Left renal cortex interstitium (tissue), 4 donors: Measurements from ENCODE around the gene MT1H. TPM values are rescaled to one million over a fixed set of nuclear protein-coding genes. Genes with fewer than 3 reads are reported as not detected.
"Not testable (repeated sequence)": the region's sequence is repeated elsewhere in the genome, so short reads cannot be mapped to it uniquely, and the experiment has no call there.

ENCODE experiments used
- DNase-seq, 4 donors: peaks; one replicate each; pipeline ENCODE4 v3.0.0-alpha.2; 2013; ENCODE audit warnings: low read depth in 4 of 4, low spot score in 2 of 4, missing footprints in 1 of 4
- polyA plus RNA-seq, 4 donors: library from polyadenylated mRNA; unstranded; fragments of 120-200 nt; gene quantifications; one replicate each; pipeline ENCODE4 v1.2.1, GENCODE V29; 2013; ENCODE audit not compliant: insufficient read length in 4 of 4

MT1H gene
- 10 to 100 TPM in 3 of 4 donors, 1 to 10 TPM in 1; 4.1 to 58.4 (median 25.7) TPM for polyA plus RNA-seq

- no peak for DNase-seq
Observed at GRCh38 chr16:56669005-56669839, at the start of gene MT1H. MT1H (plus strand) TSS chr16:56669814; CDS start chr16:56669885, 71 bp downstream.

- no peak for DNase-seq
Observed at GRCh38 chr16:56620339-56620897, 49.2 kb upstream of the MT1H start.

- DNase-seq, result not testable (repeated sequence)
Observed at GRCh38 chr16:56621665-56622445, 47.8 kb upstream of the MT1H start.

- not testable (repeated sequence) for DNase-seq
Observed at GRCh38 chr16:56623184-56623583, 46.4 kb upstream of the MT1H start.

- no peak for DNase-seq
Observed at GRCh38 chr16:56623637-56624036, 46.0 kb upstream of the MT1H start.

GRCh38 chr16:56625140-56625942 lies 44.3 kb upstream of the MT1H start, which contains the start of gene MT1E:
MT1E (plus strand) TSS chr16:56625781; CDS start chr16:56625852, 71 bp downstream.
- no peak for DNase-seq

GRCh38 chr16:56625943-56626654 lies 43.5 kb upstream of the MT1H start:
- DNase-seq, result no peak

- DNase-seq, result no peak
Observed at GRCh38 chr16:56626685-56627084, 42.9 kb upstream of the MT1H start.

GRCh38 chr16:56628486-56629350 lies 40.9 kb upstream of the MT1H start:
- DNase-seq, result no peak

- no peak for DNase-seq
Observed at GRCh38 chr16:56629531-56629930, 40.1 kb upstream of the MT1H start.

GRCh38 chr16:56630134-56630533 lies 39.5 kb upstream of the MT1H start:
- DNase-seq, result no peak

GRCh38 chr16:56631197-56631596 lies 38.4 kb upstream of the MT1H start:
- no peak for DNase-seq

- no peak for DNase-seq
Observed at GRCh38 chr16:56631832-56632155, 37.8 kb upstream of the MT1H start.

- no peak for DNase-seq
Observed at GRCh38 chr16:56632156-56632847, 37.3 kb upstream of the MT1H start, which contains the start of gene MT1M. MT1M (plus strand) TSS chr16:56632659; CDS start chr16:56632732, 73 bp downstream.

- DNase-seq, result no peak
Observed at GRCh38 chr16:56632848-56633365, 36.7 kb upstream of the MT1H start.

GRCh38 chr16:56633535-56633934 lies 36.1 kb upstream of the MT1H start:
- no peak for DNase-seq

- no peak for DNase-seq
Observed at GRCh38 chr16:56634715-56635440, 34.7 kb upstream of the MT1H start.
